Measurements from ENCODE around the gene TAOK2.

Gene TAOK2

GRCh38 chr16:29943846-29944799 lies 29.5 kb upstream of the TAOK2 start (continued):
- no peak for TF ChIP-seq YY2 (tag by site-specific recombination; IDR thresholded peaks at IDR 0.05)
- peak; percentile 79 for TF ChIP-seq SP3 (tag by site-specific recombination; IDR thresholded peaks at IDR 0.05)
- TF ChIP-seq ZNF248 (tag by site-specific recombination; IDR thresholded peaks at IDR 0.05): no peak
- peak; percentile 83 for TF ChIP-seq ZNF394 (tag by site-specific recombination; IDR thresholded peaks at IDR 0.05; ENCODE audit: borderline replicate concordance)
- TF ChIP-seq ZNF24 (tag by site-specific recombination; IDR thresholded peaks at IDR 0.05): peak; percentile 89
- peak; percentile 70; the same call in 1 of the 2 replicates for TF ChIP-seq MZF1 (tag by site-specific recombination; IDR thresholded peaks at IDR 0.05; ENCODE audit: borderline replicate concordance)
- no peak for TF ChIP-seq ZNF114 (tag by site-specific recombination; IDR thresholded peaks at IDR 0.05)

GRCh38 chr16:29947897-29948296 lies 25.8 kb upstream of the TAOK2 start:
- H3K9me3 ChIP-seq (ENCODE audit: control insufficient read depth, insufficient read depth, low read depth, low read length): no peaks in the 10 kb centered on the region
- no peak overlapping the region for H3K4me3 ChIP-seq (ENCODE audit: low read depth, low read length)
- peaks cover 7% of the 10 kb centered on the region; the same call in 1 of the 2 replicates for H3K4me1 ChIP-seq (ENCODE audit: control insufficient read depth, insufficient read depth, low read length)
- ChIA-PET POLR2A (interaction anchor here (1.4 kb wide), 1 partner anchor 21 kb away, joined by 3 read pairs; no protein-coding TSS in a partner anchor), CTCF (interaction anchor here (0.6 to 0.7 kb wide), 2 partner anchors 58 to 1366 kb away, joined by 4 read pairs; no protein-coding TSS in a partner anchor)
- no peaks in the 10 kb centered on the region for H3K36me3 ChIP-seq (ENCODE audit: control insufficient read depth in 2 of 2, insufficient read depth in 1 of 2, low read length in 2 of 2)
- no peak overlapping the region for H3K27ac ChIP-seq (ENCODE audit: extremely low read depth, low read depth, low read length)
- TF ChIP-seq ZNF274 (IDR thresholded peaks at IDR 0.05; ENCODE audit: low read length): no peak
- TF ChIP-seq ZNF274 (tag by site-specific recombination; IDR thresholded peaks at IDR 0.05; ENCODE audit: borderline replicate concordance): no peak
- no peak for TF ChIP-seq ZNF433 (tag by site-specific recombination; IDR thresholded peaks at IDR 0.05; ENCODE audit: low read depth)
- TF ChIP-seq ZNF112 (tag by site-specific recombination; IDR thresholded peaks at IDR 0.05): no peak
- TF ChIP-seq ZFP41 (tag by site-specific recombination; IDR thresholded peaks at IDR 0.05; ENCODE audit: borderline replicate concordance): no peak
- no peak for TF ChIP-seq HIC1 (tag by site-specific recombination; IDR thresholded peaks at IDR 0.05)
- TF ChIP-seq HOXC10 (CRISPR knock-in tag; IDR thresholded peaks at IDR 0.05): no peak
- TF ChIP-seq ZNF114 (tag by site-specific recombination; IDR thresholded peaks at IDR 0.05): no peak
- no peak for TF ChIP-seq ZBTB49 (tag by site-specific recombination; IDR thresholded peaks at IDR 0.05; ENCODE audit: low read depth)
- TF ChIP-seq BCL11A (tag by site-specific recombination; IDR thresholded peaks at IDR 0.05; ENCODE audit: low read depth): no peak
- no peak for TF ChIP-seq ZNF692 (tag by site-specific recombination; IDR thresholded peaks at IDR 0.05)
- no peak for TF ChIP-seq ZNF175 (tag by site-specific recombination; IDR thresholded peaks at IDR 0.05)
- no peak for TF ChIP-seq FEZF1 (tag by site-specific recombination; IDR thresholded peaks at IDR 0.05)
- TF ChIP-seq SP7 (tag by site-specific recombination; IDR thresholded peaks at IDR 0.05): no peak
- TF ChIP-seq KLF7 (tag by site-specific recombination; IDR thresholded peaks at IDR 0.05; ENCODE audit: borderline replicate concordance): no peak
- TF ChIP-seq ZNF623 (tag by site-specific recombination; IDR thresholded peaks at IDR 0.05): no peak
- no peak for TF ChIP-seq REST (tag by site-specific recombination; IDR thresholded peaks at IDR 0.05)
- no peak for TF ChIP-seq KLF17 (tag by site-specific recombination; IDR thresholded peaks at IDR 0.05)
- TF ChIP-seq ZNF530 (tag by site-specific recombination; IDR thresholded peaks at IDR 0.05; ENCODE audit: low read depth): no peak

Data from HEK293 (cell line).